GM12878 (cell line): ENCODE data around the gene VEGFA. TPM values are rescaled to one million over a fixed set of nuclear protein-coding genes. Genes with fewer than 3 reads are reported as not detected.

Experiments
- ATAC-seq: fragments of 200-7000 bp; cut with Tn5 transposase; 3 replicates; pipeline ENCODE4 v1.9.1; 2020; ENCODE audit warnings: mild to moderate bottlenecking, moderate library complexity
- BruUV-seq: library from RNA; stranded (reverse); fragments of 400-500 nt; replicated peaks from 2 replicates; lab custom pipeline; 2021; lab: Mats Ljungman, UMichigan
- CTCF ChIA-PET: fragments of 300-600 bp; sonication (Branson Sonifier 250); formaldehyde crosslinking; extraction: SDS; loops from one replicate; lab custom pipeline; 2021; ENCODE audit warnings: inconsistent platforms; lab: Yijun Ruan, JAX
- POLR2A ChIA-PET: fragments of 350-600 bp; formaldehyde crosslinking; extraction: SDS; loops from one replicate; lab custom pipeline; 2021; ENCODE audit warnings: inconsistent platforms; lab: Charles Lee
- RAD21 ChIA-PET: fragments of 300-600 bp; sonication (Branson Sonifier 250); formaldehyde crosslinking; loops from one replicate; lab custom pipeline; 2023; ENCODE audit warnings: antibody characterized with exemption; ENCODE audit not compliant: unreplicated experiment; lab: Charles Lee
- SMC1A ChIA-PET: fragments of 300-600 bp; sonication (Branson Sonifier 250); formaldehyde crosslinking; loops from one replicate; lab custom pipeline; 2023; ENCODE audit not compliant: unreplicated experiment, uncharacterized antibody; lab: Charles Lee
- DNase-seq: peaks from one replicate; pipeline ENCODE4 v3.0.0-alpha.2; 2011; ENCODE audit warnings: low read depth, low spot score
- FAIRE-seq: peaks from 3 replicates; lab custom pipeline; 2011; peaks lifted over from hg19 to GRCh38; lab: Jason Lieb, UNC
- H2AFZ ChIP-seq: 2 replicates; pipeline ENCODE4 v1.6.0; 2011; ENCODE audit warnings: low read depth, low read length, control low read depth; ENCODE audit not compliant: control insufficient read depth
- H3K27ac ChIP-seq: 2 replicates; pipeline ENCODE4 v1.5.1; 2011; ENCODE audit warnings: control low read depth; ENCODE audit not compliant: control insufficient read depth, insufficient read depth
- H3K27me3 ChIP-seq, 2 experiments: replicated peaks in 1 of 2; 2 replicates each; pipeline versions ENCODE4 v1.6.0 to v1.6.1; 2011; ENCODE audit warnings: low read length in 1 of 2; ENCODE audit not compliant: control insufficient read depth in 2 of 2, insufficient read depth in 2 of 2
- H3K36me3 ChIP-seq, 2 experiments: 2 replicates each; pipeline ENCODE4 v1.5.1; 2011; ENCODE audit warnings: low read length in 1 of 2; ENCODE audit not compliant: control insufficient read depth in 2 of 2, insufficient read depth in 2 of 2
- H3K4me1 ChIP-seq: 2 replicates; pipeline ENCODE4 v1.6.1; 2011; ENCODE audit warnings: mild to moderate bottlenecking, low read length, moderate library complexity, mixed read lengths; ENCODE audit not compliant: control insufficient read depth, insufficient read depth
- H3K4me2 ChIP-seq: 2 replicates; pipeline ENCODE4 v1.6.0; 2011; ENCODE audit warnings: control low read depth; ENCODE audit not compliant: control insufficient read depth, insufficient read depth
- H3K4me3 ChIP-seq: fragments of 200-600 bp; sonication (generic); 2 replicates; pipeline ENCODE4 v1.5.1; 2016
- H3K79me2 ChIP-seq: 2 replicates; pipeline ENCODE4 v1.6.0; 2011; ENCODE audit warnings: low read length; ENCODE audit not compliant: control insufficient read depth, insufficient read depth
- H3K9ac ChIP-seq: 2 replicates; pipeline ENCODE4 v1.8.0; 2011; ENCODE audit warnings: low read length, control low read depth, mixed read lengths; ENCODE audit not compliant: control insufficient read depth, insufficient read depth
- H3K9me3 ChIP-seq: replicated peaks from 3 replicates; pipeline ENCODE4 v1.5.1; 2011; ENCODE audit warnings: mild to moderate bottlenecking, low read length; ENCODE audit not compliant: control insufficient read depth, insufficient read depth
- H4K20me1 ChIP-seq: 2 replicates; pipeline ENCODE4 v1.6.0; 2011; ENCODE audit not compliant: control insufficient read depth, insufficient read depth
- SPI1 ChIP-seq: IDR thresholded peaks from 2 replicates; pipeline ENCODE4 v1.6.1; 2011; ENCODE audit warnings: low read depth, mild to moderate bottlenecking, low read length, moderate library complexity, borderline replicate concordance; ENCODE audit not compliant: insufficient read depth
- WGBS: methylation state at CpG from one replicate; pipeline ENCODE4 v1.1.6; 2016; ENCODE audit warnings: low lambda C conversion rate; ENCODE audit not compliant: insufficient replicate concordance, insufficient coverage; ENCODE audit errors: missing lambda C conversion rate; 5-methylcytosine and 5-hydroxymethylcytosine counted together
- in situ Hi-C: fragments of 300-500 bp; cut with MboI; formaldehyde crosslinking; loops from 9 replicates; pipeline ENCODE4 v1.14.3; 2018; ENCODE audit warnings: mixed read lengths
- intact Hi-C: fragments of 100-400 bp; cut with micrococcal nuclease; formaldehyde crosslinking; loops from one replicate; pipeline ENCODE4 v1.14.2; 2022; ENCODE audit not compliant: unreplicated experiment
- polyA plus RNA-seq, 11 experiments: library from polyadenylated mRNA; depleted of rRNA in 4 of 11; unstranded in 6 of 11; stranded (reverse) in 5 of 11; fragments of >200 nt; fragmentation: Nextera tagmentation in 4 of 11; fragmentation: Illumina TruSeq in 1 of 11; extraction: Ambion mirVana in 4 of 11; extraction: Trizol in 1 of 11; gene quantifications; 1 replicate in 1 of 11; 2 replicates in 10 of 11; pipeline versions ENCODE4 v1.2.1 to v1.2.3, GENCODE V29; 2011 to 2016; ENCODE audit warnings: inconsistent platforms in 2 of 11, missing spikeins in 2 of 11, low read depth in 1 of 11
- total RNA-seq, 4 experiments: library from RNA; depleted of rRNA in 3 of 4; stranded (reverse); fragments of >200 nt in 3 of 4; fragmentation: Illumina TruSeq in 1 of 4; extraction: Trizol in 1 of 4; gene quantifications; 2 replicates each; pipeline versions ENCODE4 v1.2.1 to v1.2.3, GENCODE V29; 2013 to 2021
- TF ChIP-seq, protein P1 (sequence below): fragments of 450-650 bp; IDR thresholded peaks from 2 replicates; pipeline ENCODE4 v1.6.1; 2017; ENCODE audit warnings: low read depth, mild to moderate bottlenecking, moderate library complexity
- TF ChIP-seq, protein P2 (sequence below): fragments of 450-650 bp; IDR thresholded peaks from 2 replicates; pipeline ENCODE4 v1.6.1; 2017; ENCODE audit warnings: mild to moderate bottlenecking, low read depth, inconsistent platforms; ENCODE audit not compliant: poor library complexity, severe bottlenecking

VEGFA gene
- total and polyA plus RNA-seq, 10 of the 15 experiments (the other 5 are each of a cell fraction or from before 2014, with no cell fraction given) = 0.96 to 140 (median 16.9) TPM

- Histone ChIP-seq H3K4me1 (no peaks in the 10 kb centered on the region), H3K9me3 (no peaks in the 10 kb centered on the region), H3K79me2 (no peaks in the 10 kb centered on the region), H2AFZ (no peak overlapping the region), H3K4me2 (no peak overlapping the region), H3K27me3 (no peaks in the 10 kb centered on the region), H3K27ac (no peak overlapping the region), H3K4me3 (no peak overlapping the region), H3K36me3 (no peaks in the 10 kb centered on the region), H3K9ac (no peak overlapping the region), H4K20me1 (no peaks in the 10 kb centered on the region)
- SMC1A ChIA-PET = interaction anchor here (1.4 kb wide), 1 partner anchor 16 kb away, joined by 4 read pairs; no protein-coding TSS in a partner anchor
- POLR2A ChIA-PET = interaction anchor here (1.0 kb wide), 1 partner anchor 16 kb away, joined by 3 read pairs; no protein-coding TSS in a partner anchor
- RAD21 ChIA-PET = no interaction called here
- 17% methylated on average over 6 of the region's 6 CpGs for WGBS
- in situ Hi-C loops (no loop called here), intact Hi-C loops (no loop called here)
- no TSS peak for BruUV-seq
- no peak for DNase-seq
- CTCF ChIA-PET = interaction anchor here (1.6 to 2.3 kb wide), 2 partner anchors 16 to 95 kb away, joined by 5 to 7 read pairs; no protein-coding TSS in a partner anchor
- ATAC-seq = peak; percentile 67
- FAIRE-seq = no peak
- TF ChIP-seq, protein P1, sequence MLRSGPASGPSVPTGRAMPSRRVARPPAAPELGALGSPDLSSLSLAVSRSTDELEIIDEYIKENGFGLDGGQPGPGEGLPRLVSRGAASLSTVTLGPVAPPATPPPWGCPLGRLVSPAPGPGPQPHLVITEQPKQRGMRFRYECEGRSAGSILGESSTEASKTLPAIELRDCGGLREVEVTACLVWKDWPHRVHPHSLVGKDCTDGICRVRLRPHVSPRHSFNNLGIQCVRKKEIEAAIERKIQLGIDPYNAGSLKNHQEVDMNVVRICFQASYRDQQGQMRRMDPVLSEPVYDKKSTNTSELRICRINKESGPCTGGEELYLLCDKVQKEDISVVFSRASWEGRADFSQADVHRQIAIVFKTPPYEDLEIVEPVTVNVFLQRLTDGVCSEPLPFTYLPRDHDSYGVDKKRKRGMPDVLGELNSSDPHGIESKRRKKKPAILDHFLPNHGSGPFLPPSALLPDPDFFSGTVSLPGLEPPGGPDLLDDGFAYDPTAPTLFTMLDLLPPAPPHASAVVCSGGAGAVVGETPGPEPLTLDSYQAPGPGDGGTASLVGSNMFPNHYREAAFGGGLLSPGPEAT = 0 out of 2 replicates have a peak, but pooled peaks have one; percentile 24
- TF ChIP-seq, protein P2, sequence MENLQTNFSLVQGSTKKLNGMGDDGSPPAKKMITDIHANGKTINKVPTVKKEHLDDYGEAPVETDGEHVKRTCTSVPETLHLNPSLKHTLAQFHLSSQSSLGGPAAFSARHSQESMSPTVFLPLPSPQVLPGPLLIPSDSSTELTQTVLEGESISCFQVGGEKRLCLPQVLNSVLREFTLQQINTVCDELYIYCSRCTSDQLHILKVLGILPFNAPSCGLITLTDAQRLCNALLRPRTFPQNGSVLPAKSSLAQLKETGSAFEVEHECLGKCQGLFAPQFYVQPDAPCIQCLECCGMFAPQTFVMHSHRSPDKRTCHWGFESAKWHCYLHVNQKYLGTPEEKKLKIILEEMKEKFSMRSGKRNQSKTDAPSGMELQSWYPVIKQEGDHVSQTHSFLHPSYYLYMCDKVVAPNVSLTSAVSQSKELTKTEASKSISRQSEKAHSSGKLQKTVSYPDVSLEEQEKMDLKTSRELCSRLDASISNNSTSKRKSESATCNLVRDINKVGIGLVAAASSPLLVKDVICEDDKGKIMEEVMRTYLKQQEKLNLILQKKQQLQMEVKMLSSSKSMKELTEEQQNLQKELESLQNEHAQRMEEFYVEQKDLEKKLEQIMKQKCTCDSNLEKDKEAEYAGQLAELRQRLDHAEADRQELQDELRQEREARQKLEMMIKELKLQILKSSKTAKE = no peak
- TF ChIP-seq SPI1 = peak; percentile 24; the same call in 1 of the 2 replicates
- TF ChIP-seq, all 136 proteins: peak for 2
Measured at GRCh38 chr6:43740961-43741764, 28.8 kb upstream of the VEGFA start.
